IMR-90 (cell line): ENCODE results near the gene NOS3. TPM values are rescaled to one million over a fixed set of nuclear protein-coding genes. Genes with fewer than 3 reads are reported as not detected.

Source experiments
- ATAC-seq: fragments of 200-7000 bp; cut with Tn5 transposase; 2 replicates; pipeline ENCODE4 v1.9.1; 2020; ENCODE audit warnings: low read depth, mild to moderate bottlenecking, moderate library complexity
- BruUV-seq: library from RNA; stranded (reverse); fragments of 400-500 nt; replicated peaks from 2 replicates; lab custom pipeline; 2021; lab: Mats Ljungman, UMichigan
- CTCF ChIA-PET: fragments of 300-600 bp; formaldehyde crosslinking; extraction: SDS; loops from one replicate; lab custom pipeline; 2021; ENCODE audit warnings: antibody characterized with exemption; lab: Yijun Ruan, JAX
- POLR2A ChIA-PET: fragments of 300-600 bp; sonication (Branson Sonifier 250); formaldehyde crosslinking; loops from one replicate; lab custom pipeline; 2022; ENCODE audit warnings: antibody characterized with exemption; ENCODE audit not compliant: unreplicated experiment; lab: Charles Lee
- DNase-seq: peaks from one replicate; pipeline ENCODE4 v3.0.0; 2013
- H2AFZ ChIP-seq: replicated peaks from 2 replicates; pipeline ENCODE3; 2013; ENCODE audit warnings: low read length, mild to moderate bottlenecking; ENCODE audit not compliant: poor library complexity
- H2AK5ac ChIP-seq: 2 replicates; pipeline ENCODE4 v1.6.1; 2013; ENCODE audit warnings: low read depth, low read length, inconsistent platforms
- H2AK9ac ChIP-seq: replicated peaks from 2 replicates; pipeline ENCODE3; 2013; ENCODE audit warnings: mild to moderate bottlenecking, low read depth, low read length, moderate library complexity; ENCODE audit not compliant: poor library complexity
- H2BK120ac ChIP-seq: 2 replicates; pipeline ENCODE4 v1.6.1; 2013; ENCODE audit warnings: low read depth, low read length, inconsistent platforms
- H2BK15ac ChIP-seq: 3 replicates; pipeline ENCODE4 v1.6.1; 2013; ENCODE audit warnings: low read depth, low read length, inconsistent platforms
- H2BK20ac ChIP-seq: 2 replicates; pipeline ENCODE4 v1.6.1; 2013; ENCODE audit warnings: low read depth, mild to moderate bottlenecking, inconsistent platforms, low read length, moderate library complexity
- H2BK5ac ChIP-seq: 2 replicates; pipeline ENCODE4 v1.6.1; 2013; ENCODE audit warnings: mild to moderate bottlenecking, low read depth, low read length, inconsistent platforms; ENCODE audit not compliant: poor library complexity, severe bottlenecking
- H3K14ac ChIP-seq: replicated peaks from 2 replicates; pipeline ENCODE4 v1.6.1; 2013; ENCODE audit warnings: low read depth, low read length, inconsistent platforms
- H3K18ac ChIP-seq: 2 replicates; pipeline ENCODE4 v1.6.1; 2013; ENCODE audit warnings: low read depth, low read length, control low read depth
- H3K23ac ChIP-seq: 2 replicates; pipeline ENCODE4 v1.6.1; 2013; ENCODE audit warnings: low read depth, low read length, inconsistent platforms
- H3K27ac ChIP-seq: 2 replicates; pipeline ENCODE4 v1.5.1; 2013; ENCODE audit warnings: mild to moderate bottlenecking, control low read depth, low read length; ENCODE audit not compliant: insufficient read depth
- H3K27me3 ChIP-seq: 2 replicates; pipeline ENCODE4 v1.6.1; 2013; ENCODE audit warnings: low read length; ENCODE audit not compliant: control insufficient read depth, insufficient read depth
- H3K36me3 ChIP-seq: 2 replicates; pipeline ENCODE4 v1.6.1; 2013; ENCODE audit warnings: low read length, mixed read lengths; ENCODE audit not compliant: control insufficient read depth, insufficient read depth
- H3K4ac ChIP-seq: 2 replicates; pipeline ENCODE4 v1.6.1; 2013; ENCODE audit warnings: low read depth, low read length, inconsistent platforms
- H3K4me1 ChIP-seq: 2 replicates; pipeline ENCODE4 v1.6.1; 2013; ENCODE audit warnings: low read length, mixed read lengths; ENCODE audit not compliant: control insufficient read depth, insufficient read depth
- H3K4me2 ChIP-seq: 2 replicates; pipeline ENCODE4 v1.6.1; 2013; ENCODE audit warnings: low read depth, mild to moderate bottlenecking, control low read depth, low read length, moderate library complexity
- H3K4me3 ChIP-seq: 2 replicates; pipeline ENCODE4 v1.5.1; 2013; ENCODE audit warnings: low read depth, mild to moderate bottlenecking, control low read depth, low read length, moderate library complexity; ENCODE audit not compliant: insufficient read depth
- H3K56ac ChIP-seq: 2 replicates; pipeline ENCODE4 v1.6.1; 2013; ENCODE audit warnings: low read length, inconsistent platforms; ENCODE audit not compliant: insufficient read depth; ENCODE audit errors: extremely low read depth
- H3K79me1 ChIP-seq, 2 experiments: 2 replicates each; pipeline ENCODE4 v1.6.1; 2013; ENCODE audit warnings: low read length in 2 of 2, inconsistent platforms in 1 of 2, low read depth in 1 of 2
- H3K9ac ChIP-seq: 2 replicates; pipeline ENCODE4 v1.6.1; 2013; ENCODE audit warnings: low read depth, low read length, control low read depth
- H3K9me1 ChIP-seq: 2 replicates; pipeline ENCODE4 v1.6.1; 2013; ENCODE audit warnings: low read length, inconsistent platforms; ENCODE audit not compliant: insufficient read depth
- H3K9me3 ChIP-seq: 2 replicates; pipeline ENCODE4 v1.6.1; 2013; ENCODE audit warnings: low read length; ENCODE audit not compliant: control insufficient read depth, insufficient read depth
- H4K20me1 ChIP-seq: 2 replicates; pipeline ENCODE4 v1.6.1; 2013; ENCODE audit warnings: low read length, inconsistent platforms; ENCODE audit not compliant: insufficient read depth
- H4K5ac ChIP-seq: 2 replicates; pipeline ENCODE4 v1.6.1; 2013; ENCODE audit warnings: mild to moderate bottlenecking, low read depth, low read length, control low read depth
- H4K8ac ChIP-seq, 2 experiments: 2 replicates each; pipeline ENCODE4 v1.6.1; 2013; ENCODE audit warnings: low read depth in 2 of 2, low read length in 2 of 2, control low read depth in 1 of 2, inconsistent platforms in 1 of 2
- H4K91ac ChIP-seq: 2 replicates; pipeline ENCODE4 v1.6.1; 2013; ENCODE audit warnings: low read depth, low read length, inconsistent platforms; ENCODE audit not compliant: insufficient read depth
- BHLHE40 ChIP-seq: fragments of 150-350 bp; IDR thresholded peaks from 2 replicates; pipeline ENCODE4 v1.6.1; 2016; ENCODE audit warnings: mild to moderate bottlenecking, low read depth, low read length
- CEBPB ChIP-seq: IDR thresholded peaks from 2 replicates; pipeline ENCODE4 v1.6.1; 2012; ENCODE audit warnings: low read depth, low read length, improper control_type of control experiment
- CHD1 ChIP-seq: IDR thresholded peaks from 2 replicates; pipeline ENCODE4 v1.6.1; 2012; ENCODE audit warnings: low read depth, low read length, improper control_type of control experiment
- CTCF ChIP-seq: conservative IDR thresholded peaks from 2 replicates; pipeline ENCODE4 v1.5.1; 2012; ENCODE audit warnings: mild to moderate bottlenecking, low read depth, low read length, improper control_type of control experiment
- ELK1 ChIP-seq: fragments of 150-350 bp; IDR thresholded peaks from 2 replicates; pipeline ENCODE4 v1.6.1; 2016; ENCODE audit warnings: low read depth, mild to moderate bottlenecking, low read length, moderate library complexity, borderline replicate concordance
- FOS ChIP-seq: fragments of 150-350 bp; IDR thresholded peaks from 2 replicates; pipeline ENCODE4 v1.6.1; 2016; ENCODE audit warnings: low read depth, low read length
- MAFK ChIP-seq: IDR thresholded peaks from 2 replicates; pipeline ENCODE4 v1.6.1; 2012; ENCODE audit warnings: low read depth, low read length, improper control_type of control experiment
- MAZ ChIP-seq: IDR thresholded peaks from 2 replicates; pipeline ENCODE4 v1.6.1; 2012; ENCODE audit warnings: low read depth, mild to moderate bottlenecking, low read length, improper control_type of control experiment, moderate library complexity, borderline replicate concordance
- POLR2A ChIP-seq: IDR thresholded peaks from 2 replicates; pipeline ENCODE4 v1.6.1; 2012; ENCODE audit warnings: mild to moderate bottlenecking, low read depth, low read length
- RAD21 ChIP-seq: IDR thresholded peaks from 2 replicates; pipeline ENCODE4 v1.6.1; 2012; ENCODE audit warnings: low read length, improper control_type of control experiment
- RCOR1 ChIP-seq: IDR thresholded peaks from 2 replicates; pipeline ENCODE4 v1.6.1; 2012; ENCODE audit warnings: mild to moderate bottlenecking, low read length, improper control_type of control experiment; ENCODE audit not compliant: insufficient replicate concordance
- RFX5 ChIP-seq: IDR thresholded peaks from 2 replicates; pipeline ENCODE4 v1.8.0; 2012; ENCODE audit warnings: low read depth, mild to moderate bottlenecking, low read length, moderate library complexity
- SMC3 ChIP-seq: fragments of 150-350 bp; IDR thresholded peaks from 2 replicates; pipeline ENCODE4 v1.6.1; 2016; ENCODE audit warnings: low read depth, mild to moderate bottlenecking, antibody characterized with exemption, low read length, moderate library complexity
- USF2 ChIP-seq: fragments of 150-350 bp; IDR thresholded peaks from 2 replicates; pipeline ENCODE4 v1.6.1; 2017; ENCODE audit warnings: mild to moderate bottlenecking, antibody characterized with exemption, low read length, low read depth
- WGBS, 2 experiments: methylation state at CpG; one replicate each; pipeline versions ENCODE4 v1.1.5 to v1.1.7; 2013; ENCODE audit warnings: missing lambda C conversion rate in 2 of 2; ENCODE audit not compliant: insufficient read length in 1 of 2; ENCODE audit errors: extremely low coverage in 2 of 2; 5-methylcytosine and 5-hydroxymethylcytosine counted together
- dilution Hi-C: fragments of 300-500 bp; cut with HindIII; formaldehyde crosslinking; loops from one replicate; pipeline ENCODE4 v1.14.3; 2018; ENCODE audit warnings: low sequenced_read_pairs; ENCODE audit not compliant: unreplicated experiment
- in situ Hi-C: fragments of 300-500 bp; cut with MboI; formaldehyde crosslinking; loops from 3 replicates; pipeline ENCODE4 v1.14.3; 2019; ENCODE audit warnings: low sequenced_read_pairs, inconsistent platforms, mixed read lengths
- intact Hi-C: fragments of 100-400 bp; cut with micrococcal nuclease; formaldehyde crosslinking; loops from 2 replicates; pipeline ENCODE4 v1.10.0; 2022
- polyA plus RNA-seq, 3 experiments: library from polyadenylated mRNA; depleted of rRNA; stranded (reverse); fragments of >200 nt; gene quantifications; 2 replicates each; pipeline ENCODE4 v1.2.3, GENCODE V29; 2012; ENCODE audit warnings: low replicate concordance in 1 of 3
- total RNA-seq: library from RNA; depleted of rRNA; stranded (reverse); fragments of >200 nt; gene quantifications from 2 replicates; pipeline ENCODE4 v1.2.3, GENCODE V29; 2012

Gene NOS3
- total and polyA plus RNA-seq, 2 of the 4 experiments (the other 2 are of a cell fraction) = 0.72 to 2.0 TPM

- ATAC-seq (no peak), DNase-seq (no peak)
- Histone ChIP-seq H3K23ac (no peak overlapping the region), H2BK5ac (no peak overlapping the region), H4K20me1 (no peaks in the 10 kb centered on the region), H2BK120ac (no peak overlapping the region), H2AK5ac (no peak overlapping the region), H3K4ac (no peak overlapping the region), H3K4me1 (peaks cover 4% of the 10 kb centered on the region; the same call in 1 of the 2 replicates), H3K9me3 (no peaks in the 10 kb centered on the region), H3K14ac (no peak overlapping the region), H3K4me3 (no peak overlapping the region), H3K18ac (no peak overlapping the region), H2AFZ (no peak overlapping the region), H3K56ac (no peak overlapping the region), H2AK9ac (no peak overlapping the region), H3K9ac (no peak overlapping the region), H3K79me1 (no peaks in the 10 kb centered on the region), H2BK15ac (no peak overlapping the region), H2BK20ac (no peak overlapping the region), H4K91ac (no peak overlapping the region), H4K5ac (no peak overlapping the region), H3K27me3 (peaks cover 8% of the 10 kb centered on the region), H3K36me3 (no peaks in the 10 kb centered on the region), H3K27ac (no peak overlapping the region), H4K8ac (no peak overlapping the region), H3K4me2 (no peak overlapping the region), H3K9me1 (no peaks in the 10 kb centered on the region)
- POLR2A ChIA-PET = no interaction called here
- TF ChIP-seq CTCF (no peak), MAZ (no peak), RAD21 (no peak), RCOR1 (no peak), CEBPB (no peak), ELK1 (no peak), CHD1 (no peak), BHLHE40 (no peak), MAFK (no peak), POLR2A (no peak), RFX5 (no peak), SMC3 (no peak), FOS (no peak), USF2 (no peak)
- intact Hi-C loops (no loop called here), dilution Hi-C loops (no loop called here), in situ Hi-C loops (loop anchor here (25.0 kb wide), 1 partner anchor 587 kb away; a partner anchor contains a TSS)
- CTCF ChIA-PET = no interaction called here
- BruUV-seq = no TSS peak
- 100% methylated on average over 4 of the region's 12 CpGs; no CpG with 5 or more reads in 1 of the 2 experiments for WGBS, 2 experiments
These were observed 8.2 kb downstream of the NOS3 start for GRCh38 chr7:150999001-150999400.
